Left lobe of liver (tissue), 2 donors: ENCODE data around the gene SLC1A7. TPM values are rescaled to one million over a fixed set of nuclear protein-coding genes. Genes with fewer than 3 reads are reported as not detected.
A peak's percentile ranks its signal among the peaks of the same experiment; 100 is the strongest.

ENCODE experiments used
- ATAC-seq: fragments of 200-7000 bp; cut with Tn5 transposase; one replicate; pipeline ENCODE4 v1.9.1; 2020; ENCODE audit warnings: mild to moderate bottlenecking, moderate library complexity
- DNase-seq: peaks from one replicate; pipeline ENCODE4 v3.0.0-alpha.2; 2020; ENCODE audit warnings: low spot score
- total RNA-seq: library from RNA; stranded (reverse); gene quantifications from one replicate; pipeline ENCODE4 v1.2.1, GENCODE V29; 2021
- donor health status: DM: no; HTN: no; CAD: no; lungs with moderate emphysema.
- donor health status: DM: no; HTN: yes; CAD: no.

SLC1A7 gene
- total RNA-seq, 1 donor from 2014 or later: 0.35 TPM

GRCh38 chr1:53078333-53079101 lies 63.9 kb downstream of the SLC1A7 start:
- ATAC-seq (no peak), DNase-seq (no peak)

- ATAC-seq: no peak
- no peak for DNase-seq
Measured at GRCh38 chr1:53077599-53077965, 64.9 kb downstream of the SLC1A7 start.

- DNase-seq: no peak
- no peak for ATAC-seq
Measured at GRCh38 chr1:53076721-53077598, 65.5 kb downstream of the SLC1A7 start.

- DNase-seq: no peak
Measured at GRCh38 chr1:53076165-53076564, 66.3 kb downstream of the SLC1A7 start.

GRCh38 chr1:53075761-53076163 lies 66.7 kb downstream of the SLC1A7 start:
- DNase-seq (no peak), ATAC-seq (peak; percentile 35)

More at GRCh38 chr1:53076165-53076564, 66.3 kb downstream of the SLC1A7 start:
- ATAC-seq: no peak

GRCh38 chr1:53075206-53075605 lies 67.2 kb downstream of the SLC1A7 start:
- ATAC-seq (no peak), DNase-seq (no peak)

- ATAC-seq: no peak
- DNase-seq: no peak
Measured at GRCh38 chr1:53074313-53075154, 67.9 kb downstream of the SLC1A7 start.

- ATAC-seq: no peak
- DNase-seq: no peak
Measured at GRCh38 chr1:53073868-53074311, 68.5 kb downstream of the SLC1A7 start.

- no peak for ATAC-seq
- no peak for DNase-seq
Measured at GRCh38 chr1:53073287-53073686, 69.2 kb downstream of the SLC1A7 start.

- DNase-seq: no peak
- ATAC-seq: no peak
Measured at GRCh38 chr1:53071915-53072314, 70.5 kb downstream of the SLC1A7 start.

GRCh38 chr1:53071167-53071865 lies 71.1 kb downstream of the SLC1A7 start:
- ATAC-seq (no peak), DNase-seq (peak; percentile 38)

GRCh38 chr1:53070621-53071020 lies 71.8 kb downstream of the SLC1A7 start:
- ATAC-seq (no peak), DNase-seq (peak; percentile 28)

GRCh38 chr1:53069663-53070327 lies 72.6 kb downstream of the SLC1A7 start:
- DNase-seq (peak; percentile 36), ATAC-seq (no peak)

- ATAC-seq: no peak
- peak; percentile 28 for DNase-seq
Measured at GRCh38 chr1:53069265-53069662, 73.2 kb downstream of the SLC1A7 start.

- ATAC-seq (no peak), DNase-seq (peak; percentile 32)
Measured at GRCh38 chr1:53068314-53069099, 73.9 kb downstream of the SLC1A7 start.

- ATAC-seq (no peak), DNase-seq (no peak)
Measured at GRCh38 chr1:53067886-53068285, 74.6 kb downstream of the SLC1A7 start.

- ATAC-seq (no peak), DNase-seq (no peak)
Measured at GRCh38 chr1:53066891-53067738, 75.3 kb downstream of the SLC1A7 start.

- no peak for ATAC-seq
- peak; percentile 24 for DNase-seq
Measured at GRCh38 chr1:53066488-53066887, 76.0 kb downstream of the SLC1A7 start.
